Left hindlimb (tissue), 1 donor: ENCODE data around the gene GNPTG.

Experiments used
- DNase-seq: peaks from one replicate; pipeline ENCODE4 v3.0.0-alpha.2; 2018

GNPTG gene

DNA sequence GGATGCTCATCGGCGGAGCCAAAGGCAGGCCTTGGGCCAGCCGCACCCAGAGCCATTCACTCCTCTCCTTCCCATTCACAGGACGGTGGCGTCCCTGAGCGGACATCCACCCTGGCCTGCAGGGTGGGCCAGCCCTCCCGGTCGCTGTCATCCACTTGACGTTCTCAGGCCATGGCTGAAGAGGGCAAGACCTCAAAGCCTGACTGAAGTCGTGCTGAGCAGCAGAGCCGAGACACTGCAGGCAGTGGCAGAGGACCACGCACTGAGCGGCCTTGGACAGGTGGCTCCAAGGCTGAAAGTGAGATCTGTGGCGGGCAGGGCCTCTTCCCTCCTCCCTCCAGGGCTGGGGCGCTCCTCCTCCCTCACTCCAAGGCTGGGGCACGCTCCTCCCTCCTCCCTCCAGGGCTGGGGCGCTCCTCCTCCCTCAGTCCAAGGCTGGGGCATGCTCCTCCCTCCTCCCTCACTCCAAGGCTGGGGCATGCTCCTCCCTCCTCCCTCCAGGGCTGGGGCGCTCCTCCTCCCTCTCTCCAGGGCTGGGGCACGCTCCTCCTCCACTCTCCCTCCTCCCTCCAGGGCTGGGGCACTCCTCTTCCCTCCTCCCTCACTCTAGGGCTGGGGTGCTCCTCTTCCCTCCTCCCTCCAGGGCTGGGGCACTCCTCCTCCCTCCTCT is 24.1 kb downstream of the GNPTG start:
- no peak for DNase-seq

DNA sequence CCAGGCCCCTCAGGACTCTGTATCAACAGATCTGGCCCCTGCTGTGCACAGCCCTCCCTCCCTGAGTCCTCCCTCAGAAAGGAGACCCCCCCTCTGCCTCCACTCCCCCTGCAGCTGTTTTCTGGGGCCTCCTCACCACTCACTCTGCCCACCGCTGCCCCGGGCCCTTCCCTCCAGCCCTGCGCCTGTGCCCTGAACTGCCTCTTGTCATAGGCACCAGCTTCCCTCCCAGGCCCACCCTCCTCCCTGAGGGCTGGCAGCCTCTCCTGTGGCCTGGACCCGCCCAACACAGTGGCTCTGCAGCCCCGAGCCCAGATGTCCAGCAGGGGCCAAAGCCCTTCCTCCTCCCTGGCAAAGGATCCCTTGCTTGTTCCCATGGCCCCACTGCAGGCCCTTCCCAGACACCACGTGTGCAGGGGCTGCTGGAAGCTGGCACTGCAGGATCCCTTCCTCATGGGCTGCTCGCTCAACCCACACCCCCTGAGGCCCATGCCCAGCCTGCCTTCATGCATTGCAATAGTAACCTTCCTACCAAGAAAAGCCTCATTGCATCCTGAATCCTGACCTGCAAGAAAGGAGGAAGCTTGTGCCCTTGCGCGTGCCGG is 25.8 kb downstream of the GNPTG start:
- no peak for DNase-seq

DNA sequence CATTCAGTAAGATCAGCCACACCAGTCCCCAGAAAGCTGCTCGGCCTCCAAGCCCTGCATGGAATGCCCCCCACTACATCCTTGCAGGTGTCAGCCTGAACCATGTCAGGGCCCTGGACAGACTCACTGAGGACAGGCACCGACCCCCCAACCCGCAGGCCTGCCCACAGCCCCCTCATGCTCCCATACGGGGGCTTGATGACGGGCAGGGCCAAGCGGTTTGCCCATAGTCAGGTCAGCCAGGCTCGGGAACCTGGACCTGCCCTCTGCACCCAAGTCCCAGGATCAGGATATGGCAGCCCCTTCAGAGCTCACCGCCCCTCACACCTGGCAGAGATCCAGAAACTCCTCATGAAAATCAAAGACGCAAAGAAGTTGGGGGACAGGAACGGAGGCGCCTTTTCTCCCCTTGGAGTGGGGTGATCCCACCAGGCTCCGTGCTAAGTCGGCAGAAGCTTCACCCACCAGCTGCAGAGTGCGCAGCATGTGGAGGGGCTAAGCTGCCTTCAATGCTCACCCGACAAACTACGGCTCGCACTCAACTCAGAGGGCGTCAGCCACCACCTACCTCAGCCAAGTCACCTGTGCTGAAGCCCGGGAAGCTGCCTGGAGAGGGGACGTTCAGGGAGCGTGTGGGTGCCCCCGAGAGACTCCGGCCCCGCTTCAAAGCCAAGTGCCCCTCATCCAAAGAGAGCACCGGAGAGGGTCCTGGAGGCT is 26.5 kb downstream of the GNPTG start:
- DNase-seq: no peak

GRCh38 chr16:1378804-1379303 is 27.1 kb downstream of the GNPTG start:
- no peak for DNase-seq

GRCh38 chr16:1379304-1380076 is 27.8 kb downstream of the GNPTG start:
- DNase-seq: peak; percentile 63

DNA sequence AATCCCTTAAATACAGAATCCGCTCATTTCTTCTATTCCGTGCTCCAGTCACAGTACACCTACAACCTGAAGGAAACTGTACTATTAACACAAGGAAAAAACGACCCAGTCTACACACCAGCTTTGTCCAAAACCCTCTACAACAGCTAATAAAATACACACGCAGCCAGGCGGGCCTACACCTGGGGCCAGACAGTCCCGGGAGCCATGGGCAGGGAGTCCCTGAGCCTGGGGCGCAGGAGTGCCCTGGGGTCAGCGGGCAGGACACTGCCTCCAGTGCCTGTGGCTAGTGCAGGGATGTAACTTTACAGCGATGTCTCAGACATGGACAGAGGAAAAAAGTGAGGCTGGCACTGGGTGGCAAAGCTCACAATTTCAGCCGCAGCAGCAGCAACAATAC is 28.5 kb downstream of the GNPTG start:
- DNase-seq: no peak

DNA sequence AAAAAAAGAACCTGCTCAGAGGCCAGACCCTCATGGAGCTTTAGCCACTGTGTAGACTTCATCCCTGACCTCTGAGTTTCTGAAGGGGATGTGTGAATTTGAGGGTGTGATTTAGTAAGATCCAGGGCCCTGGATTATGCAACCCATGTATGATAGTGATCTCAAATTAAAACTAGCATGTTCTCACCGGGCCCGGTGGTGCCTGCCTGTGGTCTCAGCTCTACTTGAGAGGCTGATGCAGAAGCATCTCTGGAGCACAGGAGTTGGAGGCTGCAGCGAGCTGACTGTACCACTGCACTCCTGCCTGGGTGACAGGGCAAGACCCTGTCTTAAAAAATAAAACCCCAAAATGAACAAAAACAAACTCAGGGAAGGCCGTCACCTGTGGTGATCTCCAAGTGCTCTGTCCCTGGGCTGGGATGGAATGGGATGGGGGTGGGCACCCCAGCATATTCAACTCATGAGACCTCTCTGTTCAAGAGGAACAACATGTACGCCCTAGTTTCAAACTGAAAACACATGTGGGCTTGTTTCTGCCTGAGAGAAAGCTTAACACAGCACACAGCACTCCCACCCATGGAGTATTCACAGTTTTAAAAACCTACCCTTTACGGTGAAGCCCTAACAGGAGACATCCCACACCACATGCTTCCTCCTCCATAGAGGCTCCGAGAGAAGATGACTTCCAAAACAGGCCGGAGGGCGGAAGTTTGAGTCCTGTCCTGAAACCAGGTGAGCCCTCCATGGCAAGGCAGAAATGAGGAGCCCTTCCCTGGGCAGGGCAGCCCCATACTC is 30.1 kb downstream of the GNPTG start:
- no peak for DNase-seq

GRCh38 chr16:1383556-1383955 is 31.8 kb downstream of the GNPTG start:
- DNase-seq: no peak

GRCh38 chr16:1385232-1385631 is 33.5 kb downstream of the GNPTG start:
- DNase-seq: no peak

GRCh38 chr16:1387331-1387730 is 35.6 kb downstream of the GNPTG start:
- DNase-seq: no peak

DNA sequence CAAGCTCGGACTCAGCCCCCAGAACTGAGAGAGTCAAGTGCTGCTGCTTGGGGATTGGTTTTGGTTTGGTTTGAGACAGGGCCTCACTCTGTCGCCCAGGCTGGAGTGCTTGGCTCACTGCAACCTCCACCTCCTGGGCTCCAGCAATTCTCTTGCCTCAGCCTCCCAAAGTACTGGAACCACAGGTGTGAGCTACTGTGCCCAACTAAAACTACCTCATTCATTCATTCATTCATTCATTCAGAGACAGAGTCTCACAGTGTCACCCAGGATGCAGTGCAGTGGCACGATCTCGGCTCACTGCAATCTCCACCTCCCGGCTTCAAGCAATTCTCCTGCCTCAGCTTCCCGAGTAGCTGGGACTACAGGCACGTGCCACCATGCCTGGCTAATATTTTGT is 38.0 kb downstream of the GNPTG start:
- no peak for DNase-seq

GRCh38 chr16:1390239-1390779 is 38.6 kb downstream of the GNPTG start:
- no peak for DNase-seq

- DNase-seq: no peak
Measured at GRCh38 chr16:1392826-1393225, 41.1 kb downstream of the GNPTG start.

DNA sequence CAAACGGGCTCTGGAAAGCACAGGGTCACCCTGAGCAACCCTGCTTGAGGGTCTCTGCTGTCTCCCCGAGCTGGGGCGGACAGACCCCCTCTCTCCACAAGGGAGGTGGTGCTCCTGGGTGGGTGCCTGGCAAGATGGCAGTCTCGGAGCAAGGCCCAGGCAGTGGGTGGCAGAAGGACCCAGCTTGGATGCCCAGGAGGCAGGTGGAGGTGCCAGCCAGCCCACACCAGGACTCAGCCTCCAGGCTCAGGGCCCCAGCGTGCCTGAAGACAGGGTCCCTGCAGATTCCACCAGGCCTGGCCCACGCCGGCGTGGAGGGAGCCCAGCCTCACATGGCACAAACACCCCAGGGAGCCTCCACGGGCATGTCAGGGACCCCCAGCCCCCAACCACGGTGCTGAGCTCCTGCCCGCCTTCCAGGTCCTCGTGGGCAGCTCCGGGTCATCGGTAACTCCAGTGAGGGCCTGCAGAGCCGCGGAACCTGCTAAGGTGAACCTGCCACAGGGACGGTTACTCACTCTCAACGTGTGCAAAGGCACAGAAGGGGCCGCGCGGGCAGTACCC is 42.0 kb downstream of the GNPTG start:
- no peak for DNase-seq

GRCh38 chr16:1394367-1394951 is 42.7 kb downstream of the GNPTG start:
- DNase-seq: no peak

GRCh38 chr16:1395444-1396031 is 43.8 kb downstream of the GNPTG start:
- no peak for DNase-seq

GRCh38 chr16:1397779-1398178 is 46.0 kb downstream of the GNPTG start:
- no peak for DNase-seq

DNA sequence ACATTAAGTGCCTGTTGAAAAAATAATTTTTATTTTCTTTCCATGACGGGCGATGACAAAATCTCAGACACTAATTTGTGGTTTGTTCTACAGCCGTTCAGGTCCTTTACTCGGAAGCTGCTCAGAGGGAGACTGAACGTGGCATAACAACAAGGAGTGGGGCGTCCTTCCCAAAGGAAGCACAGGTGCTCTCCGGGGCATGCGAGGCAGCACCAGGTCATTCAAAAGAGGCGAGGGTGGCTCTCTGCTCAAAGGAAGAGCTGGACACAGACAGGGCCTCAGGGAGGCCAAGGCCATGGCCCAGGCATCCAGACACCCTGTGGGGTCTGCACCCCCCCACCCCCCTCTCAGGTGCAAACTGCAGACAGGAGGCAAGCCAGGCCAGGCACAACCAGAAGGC is 46.6 kb downstream of the GNPTG start:
- no peak for DNase-seq

- no peak for DNase-seq
Measured at GRCh38 chr16:1398826-1399581, 47.3 kb downstream of the GNPTG start.

- DNase-seq: no peak
Measured at GRCh38 chr16:1401061-1401757, 49.5 kb downstream of the GNPTG start.
